Measurements from ENCODE around the gene NR2F1. TPM values are rescaled to one million over a fixed set of nuclear protein-coding genes. Genes with fewer than 3 reads are reported as not detected.

Gene NR2F1
- total RNA-seq, 1 donor from 2014 or later, result 42.6 TPM

GRCh38 chr5:93580063-93580926, 2.7 kb upstream of the NR2F1 start:
- ATAC-seq (peak; percentile 25 to 45), DNase-seq (no peak)
- Histone ChIP-seq H3K9me3 (no peaks in the 10 kb centered on the region), H3K4me1 (peaks cover 52% of the 10 kb centered on the region), H3K4me3 (peak overlapping the region; percentile 72), H3K36me3 (no peaks in the 10 kb centered on the region), H3K27ac (peak overlapping the region; percentile 89), H3K27me3 (ENCODE audit: low read depth) (peaks cover 74% of the 10 kb centered on the region)
- TF ChIP-seq CTCF (IDR thresholded peaks at IDR 0.05), result no peak
- intact Hi-C loops (cut with DNase I), result loop anchor here (10.0 kb wide), 1 partner anchor 335 kb away; no protein-coding TSS in a partner anchor

GRCh38 chr5:93580927-93581445, 2.0 kb upstream of the NR2F1 start, which contains the start of gene NR2F1-AS1:
Gene NR2F1-AS1, minus strand, starts transcription at chr5:93581219.
- intact Hi-C loops (cut with DNase I), result loop anchor here (10.0 kb wide), 1 partner anchor 334 kb away; no protein-coding TSS in a partner anchor
- no peaks in the 10 kb centered on the region for H3K36me3 ChIP-seq
- ATAC-seq (peak; percentile 2 to 41), DNase-seq (peak; percentile 51)
- H3K9me3 ChIP-seq, result no peaks in the 10 kb centered on the region
- H3K27me3 ChIP-seq (ENCODE audit: low read depth), result peaks cover 74% of the 10 kb centered on the region
- no peak for TF ChIP-seq CTCF (IDR thresholded peaks at IDR 0.05)
- peaks cover 49% of the 10 kb centered on the region for H3K4me1 ChIP-seq
- peak within 1 kb of the TSS; percentile 72 for H3K4me3 ChIP-seq
- H3K27ac ChIP-seq, result peak within 1 kb of the TSS; percentile 89

GRCh38 chr5:93582167-93582462, 907 bp upstream of the NR2F1 start:
- ATAC-seq (no peak), DNase-seq (no peak)
- Histone ChIP-seq H3K36me3 (no peaks in the 10 kb centered on the region), H3K9me3 (no peaks in the 10 kb centered on the region), H3K27me3 (ENCODE audit: low read depth) (peaks cover 77% of the 10 kb centered on the region), H3K27ac (peak overlapping the region; percentile 15), H3K4me1 (peaks cover 42% of the 10 kb centered on the region), H3K4me3 (peak overlapping the region; percentile 59)
- no peak for TF ChIP-seq CTCF (IDR thresholded peaks at IDR 0.05)
- intact Hi-C loops (cut with DNase I), result loop anchor here (10.0 kb wide), 1 partner anchor 333 kb away; no protein-coding TSS in a partner anchor

GRCh38 chr5:93583439-93583767, 381 bp downstream of the NR2F1 start:
- Histone ChIP-seq H3K9me3 (no peaks in the 10 kb centered on the region), H3K4me3 (peak overlapping the region; percentile 59), H3K27me3 (ENCODE audit: low read depth) (peaks cover 76% of the 10 kb centered on the region), H3K4me1 (peaks cover 41% of the 10 kb centered on the region), H3K27ac (peak overlapping the region; percentile 80), H3K36me3 (no peaks in the 10 kb centered on the region)
- intact Hi-C loops (cut with DNase I), result loop anchor here (10.0 kb wide), 1 partner anchor 331 kb away; no protein-coding TSS in a partner anchor
- ATAC-seq, result no peak
- DNase-seq, result no peak
- no peak for TF ChIP-seq CTCF (IDR thresholded peaks at IDR 0.05)

GRCh38 chr5:93583768-93584595, 960 bp downstream of the NR2F1 start:
- no peak for TF ChIP-seq CTCF (IDR thresholded peaks at IDR 0.05)
- no peaks in the 10 kb centered on the region for H3K9me3 ChIP-seq
- H3K4me3 ChIP-seq, result peak overlapping the region; percentile 59
- intact Hi-C loops (cut with DNase I), result loop anchor here (10.0 kb wide), 1 partner anchor 331 kb away; no protein-coding TSS in a partner anchor
- DNase-seq (peak; percentile 55), ATAC-seq (no peak)
- peaks cover 37% of the 10 kb centered on the region for H3K4me1 ChIP-seq
- no peaks in the 10 kb centered on the region for H3K36me3 ChIP-seq
- peaks cover 70% of the 10 kb centered on the region for H3K27me3 ChIP-seq (ENCODE audit: low read depth)
- H3K27ac ChIP-seq, result peak overlapping the region; percentile 80
